Astrocyte of the spinal cord (primary cell): Measurements from ENCODE around the gene TEAD4.

ENCODE experiments used
- DNase-seq: peaks from one replicate; pipeline ENCODE4 v3.0.0; 2011; ENCODE audit warnings: low read depth, low spot score
- H3K4me3 ChIP-seq: 2 replicates; pipeline ENCODE4 v1.5.1; 2011; ENCODE audit warnings: low read depth, mild to moderate bottlenecking, low read length, moderate library complexity
- CTCF ChIP-seq: IDR thresholded peaks from 2 replicates; pipeline ENCODE4 v1.5.1; 2012; ENCODE audit warnings: low read depth, mild to moderate bottlenecking, low read length, inconsistent platforms
- in situ Hi-C: cut with HindIII; loops from 2 replicates; pipeline ENCODE4 v1.10.0; 2017; ENCODE audit warnings: low sequenced_read_pairs

The TEAD4 gene

GRCh38 chr12:2958432-2959191 lies 585 bp upstream of the TEAD4 start:
- peak; percentile 71 for DNase-seq
- H3K4me3 ChIP-seq, result peak overlapping the region; percentile 58

GRCh38 chr12:2959505-2960389 lies 550 bp downstream of the TEAD4 start:
- in situ Hi-C loops, result no loop called here
- DNase-seq, result peak; percentile 62

More at GRCh38 chr12:2958432-2959191, 585 bp upstream of the TEAD4 start:
- no peak for TF ChIP-seq CTCF
- in situ Hi-C loops, result no loop called here

GRCh38 chr12:2960390-2960956 lies 1.3 kb downstream of the TEAD4 start:
- in situ Hi-C loops, result no loop called here
- H3K4me3 ChIP-seq, result peak overlapping the region; percentile 58
- DNase-seq, result peak; percentile 35
- TF ChIP-seq CTCF, result no peak

More at GRCh38 chr12:2959505-2960389, 550 bp downstream of the TEAD4 start:
- TF ChIP-seq CTCF, result no peak
- peak overlapping the region; percentile 58 for H3K4me3 ChIP-seq

GRCh38 chr12:2960996-2961616 lies 1.9 kb downstream of the TEAD4 start:
- no peak for TF ChIP-seq CTCF
- in situ Hi-C loops, result no loop called here
- peak; percentile 26 for DNase-seq
- H3K4me3 ChIP-seq, result peak overlapping the region; percentile 58

GRCh38 chr12:2961705-2962104 lies 2.5 kb downstream of the TEAD4 start:
- no peak for TF ChIP-seq CTCF
- DNase-seq, result no peak
- in situ Hi-C loops, result no loop called here
- H3K4me3 ChIP-seq, result peak overlapping the region; percentile 58

GRCh38 chr12:2963154-2963759 lies 4.1 kb downstream of the TEAD4 start:
- no peak for DNase-seq
- no peak overlapping the region for H3K4me3 ChIP-seq
- in situ Hi-C loops, result no loop called here
- TF ChIP-seq CTCF, result no peak
